ENCODE data around the gene CXCR5.

CXCR5 gene

DNA sequence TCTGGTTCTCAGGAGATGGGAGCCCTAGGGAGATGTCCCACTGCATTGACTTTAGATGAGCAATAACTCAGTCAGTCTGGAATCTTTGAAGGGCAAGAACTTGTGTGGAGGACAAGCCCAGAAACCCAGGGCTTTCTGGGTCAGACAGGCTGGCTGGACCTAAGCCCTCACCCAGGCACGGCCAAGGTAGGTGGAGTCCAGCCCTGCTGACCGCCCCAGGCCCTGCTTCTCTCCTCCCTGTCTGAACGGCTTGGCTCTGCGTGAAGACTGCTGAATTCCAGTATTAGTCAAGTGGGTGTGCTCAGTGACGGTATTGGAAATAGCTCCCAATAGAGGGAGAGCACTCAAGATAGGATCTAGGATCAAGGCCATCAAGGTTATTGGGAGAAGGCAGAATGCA lies 6.1 kb downstream of the CXCR5 start:
- TF ChIP-seq TEAD4 (IDR thresholded peaks at IDR 0.05) = no peak
- TF ChIP-seq, protein P1, sequence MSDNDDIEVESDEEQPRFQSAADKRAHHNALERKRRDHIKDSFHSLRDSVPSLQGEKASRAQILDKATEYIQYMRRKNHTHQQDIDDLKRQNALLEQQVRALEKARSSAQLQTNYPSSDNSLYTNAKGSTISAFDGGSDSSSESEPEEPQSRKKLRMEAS (IDR thresholded peaks at IDR 0.05) = no peak
- TF ChIP-seq EGR1 (IDR thresholded peaks at IDR 0.05) = no peak
- no peak for TF ChIP-seq CEBPB (IDR thresholded peaks at IDR 0.05)
- no peak for TF ChIP-seq YY1 (IDR thresholded peaks at IDR 0.05; ENCODE audit: low read depth)
- TF ChIP-seq ZBTB7A (IDR thresholded peaks at IDR 0.05; ENCODE audit: low read depth) = no peak
- no peak for TF ChIP-seq FOXM1 (IDR thresholded peaks at IDR 0.05; ENCODE audit: borderline replicate concordance, low read depth)
- no peak for TF ChIP-seq NFIC (IDR thresholded peaks at IDR 0.05)
- no peak for TF ChIP-seq TAF1 (IDR thresholded peaks at IDR 0.05; ENCODE audit: low read depth)
- TF ChIP-seq RAD21 (IDR thresholded peaks at IDR 0.05; ENCODE audit: low read depth) = no peak
- TF ChIP-seq, protein P2, sequence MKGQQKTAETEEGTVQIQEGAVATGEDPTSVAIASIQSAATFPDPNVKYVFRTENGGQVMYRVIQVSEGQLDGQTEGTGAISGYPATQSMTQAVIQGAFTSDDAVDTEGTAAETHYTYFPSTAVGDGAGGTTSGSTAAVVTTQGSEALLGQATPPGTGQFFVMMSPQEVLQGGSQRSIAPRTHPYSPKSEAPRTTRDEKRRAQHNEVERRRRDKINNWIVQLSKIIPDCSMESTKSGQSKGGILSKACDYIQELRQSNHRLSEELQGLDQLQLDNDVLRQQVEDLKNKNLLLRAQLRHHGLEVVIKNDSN (IDR thresholded peaks at IDR 0.05) = no peak
- no peak for TF ChIP-seq TCF12 (IDR thresholded peaks at IDR 0.05; ENCODE audit: low read depth)
- TF ChIP-seq, protein P3, sequence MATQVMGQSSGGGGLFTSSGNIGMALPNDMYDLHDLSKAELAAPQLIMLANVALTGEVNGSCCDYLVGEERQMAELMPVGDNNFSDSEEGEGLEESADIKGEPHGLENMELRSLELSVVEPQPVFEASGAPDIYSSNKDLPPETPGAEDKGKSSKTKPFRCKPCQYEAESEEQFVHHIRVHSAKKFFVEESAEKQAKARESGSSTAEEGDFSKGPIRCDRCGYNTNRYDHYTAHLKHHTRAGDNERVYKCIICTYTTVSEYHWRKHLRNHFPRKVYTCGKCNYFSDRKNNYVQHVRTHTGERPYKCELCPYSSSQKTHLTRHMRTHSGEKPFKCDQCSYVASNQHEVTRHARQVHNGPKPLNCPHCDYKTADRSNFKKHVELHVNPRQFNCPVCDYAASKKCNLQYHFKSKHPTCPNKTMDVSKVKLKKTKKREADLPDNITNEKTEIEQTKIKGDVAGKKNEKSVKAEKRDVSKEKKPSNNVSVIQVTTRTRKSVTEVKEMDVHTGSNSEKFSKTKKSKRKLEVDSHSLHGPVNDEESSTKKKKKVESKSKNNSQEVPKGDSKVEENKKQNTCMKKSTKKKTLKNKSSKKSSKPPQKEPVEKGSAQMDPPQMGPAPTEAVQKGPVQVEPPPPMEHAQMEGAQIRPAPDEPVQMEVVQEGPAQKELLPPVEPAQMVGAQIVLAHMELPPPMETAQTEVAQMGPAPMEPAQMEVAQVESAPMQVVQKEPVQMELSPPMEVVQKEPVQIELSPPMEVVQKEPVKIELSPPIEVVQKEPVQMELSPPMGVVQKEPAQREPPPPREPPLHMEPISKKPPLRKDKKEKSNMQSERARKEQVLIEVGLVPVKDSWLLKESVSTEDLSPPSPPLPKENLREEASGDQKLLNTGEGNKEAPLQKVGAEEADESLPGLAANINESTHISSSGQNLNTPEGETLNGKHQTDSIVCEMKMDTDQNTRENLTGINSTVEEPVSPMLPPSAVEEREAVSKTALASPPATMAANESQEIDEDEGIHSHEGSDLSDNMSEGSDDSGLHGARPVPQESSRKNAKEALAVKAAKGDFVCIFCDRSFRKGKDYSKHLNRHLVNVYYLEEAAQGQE (IDR thresholded peaks at IDR 0.05; ENCODE audit: low read depth) = no peak
- TF ChIP-seq EP300 (IDR thresholded peaks at IDR 0.05; ENCODE audit: borderline replicate concordance) = no peak
- TF ChIP-seq CREB1 (IDR thresholded peaks at IDR 0.05; ENCODE audit: low read depth) = no peak

DNA sequence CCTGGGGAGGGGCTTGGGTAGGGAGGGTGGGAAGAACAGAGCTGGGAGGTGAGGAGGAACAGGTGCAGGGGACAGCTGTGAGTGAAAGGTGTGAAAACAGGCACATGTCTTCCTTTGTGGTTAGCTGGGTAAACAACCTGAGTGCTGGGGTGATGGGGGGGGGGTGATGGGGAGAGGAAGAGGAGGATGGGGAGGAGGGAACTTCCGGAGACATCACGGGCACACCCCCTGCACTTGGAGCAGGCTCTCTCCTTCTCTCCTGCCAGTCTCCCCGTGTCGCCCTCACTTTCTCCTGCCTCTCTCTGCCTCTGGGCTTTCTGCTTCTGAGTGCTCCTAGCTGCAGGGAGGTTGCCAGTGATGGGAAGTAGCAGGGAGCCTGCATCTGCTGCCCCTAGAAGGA lies 8.8 kb downstream of the CXCR5 start:
- TF ChIP-seq TCF12 (IDR thresholded peaks at IDR 0.05; ENCODE audit: low read depth) (no peak), TEAD4 (IDR thresholded peaks at IDR 0.05) (no peak), EGR1 (IDR thresholded peaks at IDR 0.05) (no peak), ZBTB7A (IDR thresholded peaks at IDR 0.05; ENCODE audit: low read depth) (no peak), NFIC (IDR thresholded peaks at IDR 0.05) (no peak), CREB1 (IDR thresholded peaks at IDR 0.05; ENCODE audit: low read depth) (no peak), TAF1 (IDR thresholded peaks at IDR 0.05; ENCODE audit: low read depth) (no peak), CEBPB (IDR thresholded peaks at IDR 0.05) (no peak), RAD21 (IDR thresholded peaks at IDR 0.05; ENCODE audit: low read depth) (no peak)
- TF ChIP-seq, protein P2 (IDR thresholded peaks at IDR 0.05) = no peak
- TF ChIP-seq, protein P3 (IDR thresholded peaks at IDR 0.05; ENCODE audit: low read depth) = no peak
- TF ChIP-seq, protein P1 (IDR thresholded peaks at IDR 0.05) = no peak

DNA sequence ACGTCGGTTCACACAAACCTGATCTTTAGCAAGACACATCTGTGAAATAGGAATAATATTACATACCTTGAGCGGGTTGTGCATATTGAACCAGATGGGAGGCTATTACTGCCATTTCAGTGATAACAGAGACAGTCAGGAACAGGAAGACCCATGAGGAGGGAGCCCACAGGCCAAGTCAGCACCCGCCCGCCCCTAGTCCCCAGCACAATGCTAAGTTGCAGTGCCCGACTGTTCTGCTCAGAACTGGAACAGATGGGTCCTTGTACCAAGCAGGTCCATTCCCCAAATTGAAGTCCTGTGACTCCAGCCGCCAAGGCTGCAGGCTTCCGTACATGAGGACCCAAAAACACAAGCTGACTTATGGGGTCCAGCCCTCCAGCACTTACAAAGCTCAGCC lies 9.3 kb downstream of the CXCR5 start:
- no peak for TF ChIP-seq CEBPB (IDR thresholded peaks at IDR 0.05)
- no peak for TF ChIP-seq EGR1 (IDR thresholded peaks at IDR 0.05)
- no peak for TF ChIP-seq EP300 (IDR thresholded peaks at IDR 0.05; ENCODE audit: borderline replicate concordance)
- no peak for TF ChIP-seq RAD21 (IDR thresholded peaks at IDR 0.05; ENCODE audit: low read depth)
- TF ChIP-seq ZBTB7A (IDR thresholded peaks at IDR 0.05; ENCODE audit: low read depth) = no peak
- TF ChIP-seq NFIC (IDR thresholded peaks at IDR 0.05) = no peak
- no peak for TF ChIP-seq TAF1 (IDR thresholded peaks at IDR 0.05; ENCODE audit: low read depth)
- TF ChIP-seq, protein P3 (IDR thresholded peaks at IDR 0.05; ENCODE audit: low read depth) = no peak
- no peak for TF ChIP-seq TCF12 (IDR thresholded peaks at IDR 0.05; ENCODE audit: low read depth)
- TF ChIP-seq, protein P2 (IDR thresholded peaks at IDR 0.05) = no peak
- TF ChIP-seq TEAD4 (IDR thresholded peaks at IDR 0.05) = no peak
- TF ChIP-seq FOXM1 (IDR thresholded peaks at IDR 0.05; ENCODE audit: borderline replicate concordance, low read depth) = no peak

DNA sequence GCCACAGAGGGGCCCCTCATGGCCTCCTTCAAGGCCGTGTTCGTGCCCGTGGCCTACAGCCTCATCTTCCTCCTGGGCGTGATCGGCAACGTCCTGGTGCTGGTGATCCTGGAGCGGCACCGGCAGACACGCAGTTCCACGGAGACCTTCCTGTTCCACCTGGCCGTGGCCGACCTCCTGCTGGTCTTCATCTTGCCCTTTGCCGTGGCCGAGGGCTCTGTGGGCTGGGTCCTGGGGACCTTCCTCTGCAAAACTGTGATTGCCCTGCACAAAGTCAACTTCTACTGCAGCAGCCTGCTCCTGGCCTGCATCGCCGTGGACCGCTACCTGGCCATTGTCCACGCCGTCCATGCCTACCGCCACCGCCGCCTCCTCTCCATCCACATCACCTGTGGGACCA lies 10.0 kb downstream of the CXCR5 start:
- TF ChIP-seq YY1 (IDR thresholded peaks at IDR 0.05; ENCODE audit: low read depth) = no peak
- TF ChIP-seq CREB1 (IDR thresholded peaks at IDR 0.05; ENCODE audit: low read depth) = no peak
- no peak for TF ChIP-seq NFIC (IDR thresholded peaks at IDR 0.05)
- no peak for TF ChIP-seq TCF12 (IDR thresholded peaks at IDR 0.05; ENCODE audit: low read depth)

Data from Ishikawa (cell line).